ENCODE data around the gene ZBTB2. TPM values are rescaled to one million over a fixed set of nuclear protein-coding genes. Genes with fewer than 3 reads are reported as not detected.

The ZBTB2 gene
- total RNA-seq, 1 experiment from 2014 or later = 31.4 TPM

- H2AFZ ChIP-seq (ENCODE audit: low read length) = no peak overlapping the region
- peaks cover 9 to 14% of the 10 kb centered on the region in 2 experiments; a peak in 3 of 4 replicates for H3K4me1 Mint-ChIP-seq
- no peak overlapping the region for H4K91ac ChIP-seq (ENCODE audit: insufficient read length, low read depth, low read length)
- H2BK120ac ChIP-seq (ENCODE audit: low read depth, low read length, poor library complexity, severe bottlenecking) = no peak overlapping the region
- no peak overlapping the region for H2AK5ac ChIP-seq (ENCODE audit: insufficient read length, low read length)
- H3K36me3 Mint-ChIP-seq (ENCODE audit: insufficient read depth in 1 of 3, low read depth in 3 of 3) = peaks cover 0 to 7% (median 0%) of the 10 kb centered on the region in 3 experiments; a peak in 3 of 7 replicates
- no peaks in the 10 kb centered on the region; a peak in 1 of 5 replicates for H3K9me3 Mint-ChIP-seq
- H3K27me3 Mint-ChIP-seq (ENCODE audit: low read depth) = no peaks in the 10 kb centered on the region
- H3K4me3 Mint-ChIP-seq = no peak overlapping the region
- H3K79me2 ChIP-seq (ENCODE audit: insufficient read depth, low read length) = no peaks in the 10 kb centered on the region
- no peaks in the 10 kb centered on the region for H3K27me3 ChIP-seq (ENCODE audit: insufficient read depth, low read length)
- H4K5ac ChIP-seq (ENCODE audit: insufficient read length, low read depth, low read length) = no peak overlapping the region
- no peak overlapping the region for H3K14ac ChIP-seq (ENCODE audit: insufficient read depth, low read length)
- no peak overlapping the region for H2BK20ac ChIP-seq (ENCODE audit: low read depth, low read length, poor library complexity, severe bottlenecking)
- H2BK12ac ChIP-seq (ENCODE audit: insufficient read length, low read depth, low read length) = no peak overlapping the region
- no peak overlapping the region for H3K4ac ChIP-seq (ENCODE audit: low read depth, low read length)
- H3K9me3 ChIP-seq (ENCODE audit: control insufficient read depth, low read depth, low read length) = no peaks in the 10 kb centered on the region
- H3K18ac ChIP-seq (ENCODE audit: insufficient read length, low read depth, low read length) = no peak overlapping the region
- H3K9ac ChIP-seq (ENCODE audit: extremely low read depth, insufficient read length, low read length) = no peak overlapping the region
- no peak for TF ChIP-seq CTCF (conservative IDR thresholded peaks at IDR 0.05)
- no peak overlapping the region for H3T11ph ChIP-seq (ENCODE audit: low read length)
- no peak overlapping the region for H3K27ac ChIP-seq (ENCODE audit: insufficient read length, low read depth, low read length)
- no peak overlapping the region for H3K23ac ChIP-seq (ENCODE audit: insufficient read length, low read depth, low read length)
- no peaks in the 10 kb centered on the region for H3K4me1 ChIP-seq (ENCODE audit: insufficient read depth, low read length)
- no peak overlapping the region for H3K27ac Mint-ChIP-seq
- H2BK5ac ChIP-seq (ENCODE audit: insufficient read length, low read length) = no peak overlapping the region
- H4K8ac ChIP-seq (replicated peaks; ENCODE audit: insufficient read length, low read depth, low read length) = no peak overlapping the region
- no peak overlapping the region for H3K56ac ChIP-seq (ENCODE audit: insufficient read length, low read depth, low read length)
- no peak for DNase-seq
- no peaks in the 10 kb centered on the region for H3K23me2 ChIP-seq (ENCODE audit: insufficient read length, low read depth, low read length, poor library complexity, severe bottlenecking)
- no peak overlapping the region for H3K4me2 ChIP-seq (ENCODE audit: insufficient read depth, insufficient read length, low read length)
- H3K79me1 ChIP-seq (ENCODE audit: insufficient read depth, low read depth, low read length, poor library complexity, severe bottlenecking) = no peaks in the 10 kb centered on the region
- no peaks in the 10 kb centered on the region for H4K20me1 ChIP-seq (ENCODE audit: control insufficient read depth, insufficient read depth, insufficient read length)
- H2BK15ac ChIP-seq (ENCODE audit: low read depth, low read length) = no peak overlapping the region
Observed at GRCh38 chr6:151335930-151336329, 55.4 kb downstream of the ZBTB2 start.
